GM19397 (cell line): ENCODE data around the gene ERLEC1.
"Not testable (repeated sequence)": the region's sequence is repeated elsewhere in the genome, so short reads cannot be mapped to it uniquely, and the experiment has no call there.

Experiments used
- ATAC-seq: cut with Tn5 transposase; IDR thresholded peaks from one replicate; pipeline ENCODE4 v1.9.1; 2021; ENCODE audit warnings: mild to moderate bottlenecking, moderate library complexity; ENCODE audit not compliant: unreplicated experiment

Gene ERLEC1

GRCh38 chr2:53786705-53787613, at the start of gene ERLEC1, which contains the start of gene ASB3:
ERLEC1 (plus strand) TSS chr2:53787044; CDS start chr2:53787211, 167 bp downstream.
ASB3 (minus strand) TSS chr2:53786953; CDS start chr2:53765572, 21,381 bp downstream.
- ATAC-seq = peak; percentile 97

- no peak for ATAC-seq
These were observed 49.8 kb upstream of the ERLEC1 start for GRCh38 chr2:53737091-53737490.

- no peak for ATAC-seq
These were observed 47.8 kb upstream of the ERLEC1 start for GRCh38 chr2:53739032-53739431.

- no peak for ATAC-seq
These were observed 46.7 kb upstream of the ERLEC1 start for GRCh38 chr2:53740170-53740569.

GRCh38 chr2:53744395-53745065, 42.3 kb upstream of the ERLEC1 start:
- ATAC-seq = no peak

GRCh38 chr2:53750041-53750768, 36.6 kb upstream of the ERLEC1 start:
- ATAC-seq = no peak

GRCh38 chr2:53751728-53752127, 35.1 kb upstream of the ERLEC1 start:
- peak; percentile 69 for ATAC-seq

GRCh38 chr2:53752385-53752784, 34.5 kb upstream of the ERLEC1 start:
- no peak for ATAC-seq

GRCh38 chr2:53753041-53753440, 33.8 kb upstream of the ERLEC1 start:
- no peak for ATAC-seq

GRCh38 chr2:53755121-53755520, 31.7 kb upstream of the ERLEC1 start:
- ATAC-seq = no peak

GRCh38 chr2:53756644-53757043, 30.2 kb upstream of the ERLEC1 start:
- no peak for ATAC-seq

- ATAC-seq = not testable (repeated sequence)
These were observed 29.6 kb upstream of the ERLEC1 start for GRCh38 chr2:53757206-53757605.

- no peak for ATAC-seq
These were observed 21.1 kb upstream of the ERLEC1 start for GRCh38 chr2:53765767-53766166.

- peak; percentile 95 for ATAC-seq
These were observed 19.2 kb upstream of the ERLEC1 start, which contains the start of gene CHAC2 for GRCh38 chr2:53767405-53768241. CHAC2 (plus strand) TSS chr2:53767804; CDS start chr2:53767887, 83 bp downstream.

- ATAC-seq = peak; percentile 50
These were observed 18.7 kb upstream of the ERLEC1 start for GRCh38 chr2:53768242-53768542.

GRCh38 chr2:53769318-53769945, 17.4 kb upstream of the ERLEC1 start:
- no peak for ATAC-seq

GRCh38 chr2:53770264-53770663, 16.6 kb upstream of the ERLEC1 start:
- no peak for ATAC-seq

GRCh38 chr2:53777134-53777533, 9.7 kb upstream of the ERLEC1 start:
- ATAC-seq = no peak

GRCh38 chr2:53778536-53779162, 8.2 kb upstream of the ERLEC1 start:
- no peak for ATAC-seq

- no peak for ATAC-seq
These were observed 6.8 kb upstream of the ERLEC1 start for GRCh38 chr2:53780056-53780455.
